CD4-positive, CD25-positive, alpha-beta regulatory T cell (primary cell): ENCODE results near the gene ELAC1. TPM values are rescaled to one million over a fixed set of nuclear protein-coding genes. Genes with fewer than 3 reads are reported as not detected.

Experiments
- ATAC-seq, 2 donors: fragments of 150-1000 bp; cut with Tn5 transposase; one replicate each; pipeline ENCODE4 v1.10.0; 2021; ENCODE audit warnings: low read depth in 2 of 2, moderate number of reproducible peaks in 2 of 2, moderate library complexity in 1 of 2
- DNase-seq, 3 donors: peaks; one replicate each; pipeline versions ENCODE4 v3.0.0 to v3.0.0-alpha.2; 2012 to 2022; ENCODE audit warnings: mixed read lengths in 1 of 3
- H3K27ac ChIP-seq: one replicate; pipeline ENCODE4 v1.7.0; 2013; ENCODE audit warnings: mild to moderate bottlenecking, low read length; ENCODE audit not compliant: insufficient read depth, poor library complexity, severe bottlenecking
- H3K27me3 ChIP-seq: one replicate; pipeline ENCODE4 v1.7.0; 2013; ENCODE audit warnings: low read length; ENCODE audit not compliant: control insufficient read depth, insufficient read depth
- H3K36me3 ChIP-seq: one replicate; pipeline ENCODE4 v1.7.0; 2013; ENCODE audit warnings: mild to moderate bottlenecking, low read length, moderate library complexity; ENCODE audit not compliant: control insufficient read depth, insufficient read depth
- H3K4me1 ChIP-seq: 2 replicates; pipeline ENCODE4 v1.7.0; 2013; ENCODE audit warnings: mild to moderate bottlenecking, low read length; ENCODE audit not compliant: insufficient read depth, control insufficient read depth, poor library complexity, severe bottlenecking
- H3K4me3 ChIP-seq: one replicate; pipeline ENCODE4 v1.7.0; 2013; ENCODE audit warnings: low read depth, mild to moderate bottlenecking, low read length, moderate library complexity
- H3K9me3 ChIP-seq, 2 experiments: 1 replicate in 1 of 2; 2 replicates in 1 of 2; pipeline ENCODE4 v1.7.0; 2013; ENCODE audit warnings: low read length in 2 of 2, mild to moderate bottlenecking in 1 of 2, moderate library complexity in 1 of 2; ENCODE audit not compliant: control insufficient read depth in 2 of 2
- H3K27ac Mint-ChIP-seq, 3 donors: one replicate each; pipeline ENCODE4 v1.8.0; 2020 to 2022; ENCODE audit warnings: mild to moderate bottlenecking in 3 of 3, mixed read lengths in 3 of 3, moderate library complexity in 2 of 3
- H3K27me3 Mint-ChIP-seq: one replicate; pipeline ENCODE4 v1.8.0; 2022; ENCODE audit warnings: mild to moderate bottlenecking, mixed read lengths
- H3K36me3 Mint-ChIP-seq: one replicate; pipeline ENCODE4 v1.8.0; 2020; ENCODE audit warnings: mixed read lengths
- H3K4me1 Mint-ChIP-seq, 4 donors: one replicate each; pipeline ENCODE4 v1.8.0; 2020 to 2022; ENCODE audit warnings: mixed read lengths in 4 of 4, mild to moderate bottlenecking in 1 of 4
- H3K4me3 Mint-ChIP-seq, 4 donors: one replicate each; pipeline ENCODE4 v1.8.0; 2020 to 2022; ENCODE audit warnings: mild to moderate bottlenecking in 4 of 4, mixed read lengths in 4 of 4, moderate library complexity in 3 of 4
- H3K9me3 Mint-ChIP-seq, 7 donors: one replicate each; pipeline ENCODE4 v1.8.0; 2020 to 2022; ENCODE audit warnings: mixed read lengths in 7 of 7, mild to moderate bottlenecking in 3 of 7, moderate library complexity in 2 of 7
- polyA plus RNA-seq, 4 donors: library from polyadenylated mRNA; unstranded; fragments of 300-500 nt; fragmentation: Illumina TruSeq; gene quantifications; one replicate each; pipeline ENCODE4 v1.2.3, GENCODE V29; 2021
- total RNA-seq: library from RNA; stranded (reverse); gene quantifications from one replicate; pipeline ENCODE4 v1.2.3, GENCODE V29; 2022

ELAC1 gene
- total and polyA plus RNA-seq, 5 donors from 2014 or later = 5.9 to 23.0 (median 18.6) TPM

- ATAC-seq (no peak), DNase-seq (no peak)
- Histone ChIP-seq H3K4me3 (no peak overlapping the region), H3K4me1 (peaks cover 17% of the 10 kb centered on the region), H3K9me3 (no peaks in the 10 kb centered on the region), H3K27me3 (no peaks in the 10 kb centered on the region), H3K27ac (no peak overlapping the region), H3K36me3 (peaks cover 10% of the 10 kb centered on the region)
- Mint-ChIP-seq H3K4me3 (no peak overlapping the region), H3K9me3 (peaks cover 0 to 5% (median 1%) of the 10 kb centered on the region in 7 donors), H3K27ac (no peak overlapping the region), H3K36me3 (peaks cover 5% of the 10 kb centered on the region), H3K4me1 (peaks cover 24 to 35% (median 26%) of the 10 kb centered on the region in 4 donors), H3K27me3 (peaks cover 5% of the 10 kb centered on the region)
Measured at GRCh38 chr18:51025512-51025911, 57.7 kb downstream of the ELAC1 start.

DNA sequence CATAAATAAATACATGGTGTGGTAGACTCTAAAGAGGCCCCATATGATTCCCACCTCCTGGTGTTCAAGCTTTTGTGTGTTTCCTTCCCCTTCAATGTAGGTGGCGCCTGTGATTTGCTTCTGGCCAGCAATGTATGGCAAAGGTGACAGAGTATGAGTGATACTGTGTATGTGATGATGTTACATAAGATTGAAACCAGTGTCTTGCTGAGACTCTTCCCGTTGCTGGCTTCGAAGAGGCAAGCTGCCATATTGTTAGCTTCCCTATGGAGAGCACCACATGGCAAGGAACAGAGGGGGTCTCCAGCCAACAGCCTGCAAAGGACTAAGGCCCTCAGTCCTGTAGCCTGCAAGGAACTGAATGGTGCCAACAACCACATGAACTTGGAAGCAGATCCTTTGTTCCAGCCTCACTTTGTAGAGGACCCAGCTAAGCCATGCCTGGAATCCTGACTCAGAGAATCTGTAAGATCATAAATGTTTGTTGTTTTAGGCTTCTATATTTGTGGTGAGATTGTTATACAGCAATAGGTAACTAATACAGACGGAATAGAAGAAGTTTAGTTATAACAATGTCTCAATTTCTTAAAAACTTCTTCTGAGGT, 60.5 kb downstream of the ELAC1 start:
- Histone ChIP-seq H3K36me3 (peaks cover 10% of the 10 kb centered on the region), H3K27ac (no peak overlapping the region), H3K4me3 (peak overlapping the region; percentile 22), H3K9me3 (no peaks in the 10 kb centered on the region), H3K27me3 (no peaks in the 10 kb centered on the region), H3K4me1 (peaks cover 42% of the 10 kb centered on the region)
- Mint-ChIP-seq H3K36me3 (peaks cover 5% of the 10 kb centered on the region), H3K4me3 (peak overlapping the region in 3 of 4 donors; percentile 93 to 97 (median 95)), H3K27ac (peak overlapping the region; percentile 97 to 99 (median 98)), H3K9me3 (peaks cover 0 to 4% (median 1%) of the 10 kb centered on the region in 7 donors), H3K27me3 (peaks cover 5% of the 10 kb centered on the region), H3K4me1 (peaks cover 39 to 47% (median 43%) of the 10 kb centered on the region in 4 donors)
- DNase-seq = peak in 1 of 3 donors; percentile 60
- ATAC-seq = no peak

- Mint-ChIP-seq H3K36me3 (peaks cover 3% of the 10 kb centered on the region), H3K9me3 (peaks cover 0 to 1% (median 0%) of the 10 kb centered on the region in 7 donors), H3K27ac (peak overlapping the region; percentile 97 to 99 (median 98)), H3K27me3 (peaks cover 5% of the 10 kb centered on the region), H3K4me3 (peak overlapping the region in 3 of 4 donors; percentile 93 to 97 (median 95)), H3K4me1 (peaks cover 41 to 54% (median 48%) of the 10 kb centered on the region in 4 donors)
- Histone ChIP-seq H3K4me1 (peaks cover 51% of the 10 kb centered on the region), H3K36me3 (peaks cover 12% of the 10 kb centered on the region), H3K9me3 (no peaks in the 10 kb centered on the region), H3K27ac (peak overlapping the region; percentile 81), H3K27me3 (no peaks in the 10 kb centered on the region), H3K4me3 (peak overlapping the region; percentile 83)
- DNase-seq = no peak
- ATAC-seq = no peak
Measured at GRCh38 chr18:51029378-51029693, 61.5 kb downstream of the ELAC1 start.

GRCh38 chr18:51029694-51030536, 62.1 kb downstream of the ELAC1 start, which contains the start of gene SMAD4:
Gene SMAD4 (plus strand): TSS chr18:51030213. CDS start chr18:51047047, 16,834 bp downstream.
- peaks cover 44 to 60% (median 53%) of the 10 kb centered on the region in 4 donors for H3K4me1 Mint-ChIP-seq
- H3K27me3 Mint-ChIP-seq = peaks cover 5% of the 10 kb centered on the region
- H3K36me3 ChIP-seq = peaks cover 12% of the 10 kb centered on the region
- peak within 1 kb of the TSS; percentile 95 for H3K4me3 ChIP-seq
- peaks cover 8% of the 10 kb centered on the region for H3K36me3 Mint-ChIP-seq
- no peaks in the 10 kb centered on the region for H3K9me3 ChIP-seq
- no peaks in the 10 kb centered on the region for H3K27me3 ChIP-seq
- peak; percentile 95 to 97 (median 96) for DNase-seq
- H3K4me3 Mint-ChIP-seq = peak within 1 kb of the TSS; percentile 93 to 99 (median 98)
- H3K4me1 ChIP-seq = peaks cover 57% of the 10 kb centered on the region
- peak; percentile 73 to 80 for ATAC-seq
- H3K9me3 Mint-ChIP-seq = peaks cover 0 to 1% (median 0%) of the 10 kb centered on the region in 7 donors
- peak within 1 kb of the TSS; percentile 81 for H3K27ac ChIP-seq
- H3K27ac Mint-ChIP-seq = peak within 1 kb of the TSS; percentile 97 to 99 (median 98)

- DNase-seq (peak; percentile 67 to 71 (median 69)), ATAC-seq (peak; percentile 69 to 75)
- Histone ChIP-seq H3K27me3 (no peaks in the 10 kb centered on the region), H3K27ac (peak overlapping the region; percentile 81), H3K4me3 (peak overlapping the region; percentile 95), H3K4me1 (peaks cover 65% of the 10 kb centered on the region), H3K9me3 (no peaks in the 10 kb centered on the region), H3K36me3 (peaks cover 12% of the 10 kb centered on the region)
- Mint-ChIP-seq H3K4me1 (peaks cover 52 to 68% (median 58%) of the 10 kb centered on the region in 4 donors), H3K27me3 (peaks cover 5% of the 10 kb centered on the region), H3K27ac (peak overlapping the region; percentile 93 to 98 (median 94)), H3K9me3 (peaks cover 0 to 1% (median 0%) of the 10 kb centered on the region in 7 donors), H3K4me3 (peak overlapping the region; percentile 93 to 99 (median 98)), H3K36me3 (peaks cover 11% of the 10 kb centered on the region)
Measured at GRCh38 chr18:51030537-51031258, 62.9 kb downstream of the ELAC1 start.

- peaks cover 59 to 83% (median 68%) of the 10 kb centered on the region in 4 donors for H3K4me1 Mint-ChIP-seq
Measured at GRCh38 chr18:51032193-51032592, 64.4 kb downstream of the ELAC1 start.

GRCh38 chr18:51037230-51037629, 69.4 kb downstream of the ELAC1 start:
- Histone ChIP-seq H3K4me1 (peaks cover 86% of the 10 kb centered on the region), H3K27me3 (no peaks in the 10 kb centered on the region), H3K9me3 (no peaks in the 10 kb centered on the region), H3K4me3 (peak overlapping the region; percentile 22), H3K27ac (no peak overlapping the region), H3K36me3 (peaks cover 5% of the 10 kb centered on the region)
- no peaks in the 10 kb centered on the region for H3K9me3 Mint-ChIP-seq
- ATAC-seq = no peak
- H3K27me3 Mint-ChIP-seq = no peaks in the 10 kb centered on the region
- peak overlapping the region in 2 of 3 donors; percentile 39 to 53 for H3K27ac Mint-ChIP-seq
- no peak for DNase-seq
- peak overlapping the region; percentile 25 to 65 (median 55) for H3K4me3 Mint-ChIP-seq
- peaks cover 11% of the 10 kb centered on the region for H3K36me3 Mint-ChIP-seq
- peaks cover 55 to 96% (median 74%) of the 10 kb centered on the region in 4 donors for H3K4me1 Mint-ChIP-seq

More at GRCh38 chr18:51032193-51032592, 64.4 kb downstream of the ELAC1 start:
- Mint-ChIP-seq H3K4me3 (peak overlapping the region; percentile 93 to 99 (median 98)), H3K27ac (peak overlapping the region in 2 of 3 donors; percentile 80 to 93), H3K9me3 (peaks cover 0 to 1% (median 0%) of the 10 kb centered on the region in 7 donors), H3K36me3 (peaks cover 11% of the 10 kb centered on the region), H3K27me3 (peaks cover 5% of the 10 kb centered on the region)
- no peak overlapping the region for H3K27ac ChIP-seq
- H3K4me3 ChIP-seq = peak overlapping the region; percentile 95
- H3K27me3 ChIP-seq = no peaks in the 10 kb centered on the region
- ATAC-seq = no peak
- H3K36me3 ChIP-seq = peaks cover 5% of the 10 kb centered on the region
- H3K9me3 ChIP-seq = no peaks in the 10 kb centered on the region
- H3K4me1 ChIP-seq = peaks cover 80% of the 10 kb centered on the region
- no peak for DNase-seq
